ENCODE results near the gene PAEP.

Gene PAEP

GRCh38 chr9:135613946-135614805 lies 52.6 kb downstream of the PAEP start:
- ATAC-seq: no peak
- H3K4me1 Mint-ChIP-seq: no peaks in the 10 kb centered on the region
- H3K27me3 Mint-ChIP-seq: peaks cover 5% of the 10 kb centered on the region
- no peak overlapping the region for H3K27ac Mint-ChIP-seq
- no peak for DNase-seq
- H3K36me3 Mint-ChIP-seq (ENCODE audit: low read depth): no peaks in the 10 kb centered on the region
- no peak overlapping the region for H3K4me3 Mint-ChIP-seq
- no peaks in the 10 kb centered on the region for H3K9me3 Mint-ChIP-seq

DNA sequence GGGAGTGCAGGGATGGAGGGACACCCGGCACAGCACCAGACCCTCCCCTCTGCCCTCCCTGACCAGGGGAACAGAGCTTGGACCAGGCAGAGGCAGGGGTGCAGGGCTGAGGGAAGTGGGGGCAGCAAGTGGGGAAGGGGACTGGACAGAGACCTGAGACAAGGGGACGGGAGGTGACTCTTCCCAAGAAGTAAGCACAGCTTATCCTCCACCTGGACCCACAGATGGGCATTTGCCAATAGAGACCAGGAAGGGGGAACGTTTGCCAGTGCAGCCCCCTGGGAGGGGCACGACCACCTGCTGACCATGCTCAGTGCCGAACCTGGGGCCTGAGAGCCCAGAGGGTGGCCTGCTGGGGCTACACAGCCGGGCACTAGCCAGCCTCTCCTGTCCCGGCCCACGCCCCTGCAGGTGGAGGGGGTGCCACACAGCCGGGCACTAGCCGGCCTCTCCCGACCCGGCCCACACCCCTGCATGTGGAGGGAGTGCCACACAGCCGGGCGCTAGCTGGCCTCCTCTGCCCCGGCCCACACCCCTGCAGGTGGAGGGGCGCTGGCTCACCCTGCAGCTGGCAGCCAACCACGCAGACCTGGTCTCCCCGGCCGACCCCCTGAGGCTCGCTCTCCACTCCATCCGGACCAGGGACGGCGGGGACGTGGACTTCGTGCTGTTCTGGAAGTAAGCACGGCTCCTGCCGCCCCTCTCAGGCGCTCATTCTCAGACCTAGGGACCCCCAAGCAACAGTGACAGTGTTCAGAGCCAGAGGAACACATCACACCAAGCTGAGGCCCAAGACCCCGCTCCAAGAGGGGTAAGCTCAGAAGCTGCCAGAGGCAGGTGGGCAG lies 53.5 kb downstream of the PAEP start:
- DNase-seq: no peak

DNA sequence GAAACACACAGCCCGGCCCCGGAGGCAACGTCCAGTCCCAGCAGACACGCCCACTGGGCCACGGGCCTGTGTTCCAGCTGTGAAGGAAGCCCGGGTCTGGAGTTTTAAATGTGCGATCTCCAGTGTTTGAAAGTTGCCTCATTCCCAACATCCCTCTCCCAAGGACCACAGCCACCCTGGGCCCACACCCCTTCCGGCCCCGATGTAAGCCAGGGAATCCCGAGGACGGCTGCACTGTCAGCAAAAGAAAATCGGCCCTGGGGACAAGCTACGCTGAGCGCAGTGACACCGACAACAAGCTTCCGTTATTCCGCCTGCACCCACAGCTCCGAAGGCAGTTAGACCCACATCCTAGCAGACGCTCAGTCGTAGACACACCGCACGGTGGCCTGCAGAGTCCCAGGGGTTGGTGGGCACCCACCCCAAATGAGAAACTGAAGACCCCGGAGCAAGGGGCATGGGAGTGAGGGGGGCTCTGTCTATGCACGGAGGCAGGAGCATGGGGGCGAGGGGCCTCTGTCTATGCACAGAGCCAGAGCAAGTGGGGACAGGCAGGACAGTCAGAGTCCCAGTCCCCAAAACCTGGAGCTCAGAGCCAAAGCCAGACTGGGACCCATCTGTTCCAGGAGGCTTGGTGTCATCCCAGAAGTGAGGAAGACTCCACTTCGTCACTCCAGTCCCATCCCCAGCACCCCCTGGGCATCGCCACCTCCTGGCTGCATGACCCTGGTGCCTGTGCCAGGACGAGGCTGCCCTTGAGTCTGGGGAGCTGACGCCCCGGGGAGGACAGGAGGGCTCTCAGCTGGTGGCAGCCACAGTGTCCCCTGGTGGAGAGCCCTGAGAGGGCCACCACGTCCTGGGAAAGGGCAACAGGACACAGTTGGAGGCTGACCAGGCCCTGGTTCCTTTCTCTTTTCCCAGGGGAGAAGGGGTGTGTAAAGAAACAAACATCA lies 54.4 kb downstream of the PAEP start:
- no peak for DNase-seq
- Mint-ChIP-seq H3K36me3 (ENCODE audit: low read depth) (no peaks in the 10 kb centered on the region), H3K27me3 (peaks cover 5% of the 10 kb centered on the region), H3K4me3 (no peak overlapping the region), H3K9me3 (no peaks in the 10 kb centered on the region), H3K4me1 (no peaks in the 10 kb centered on the region), H3K27ac (no peak overlapping the region)
- ATAC-seq: no peak

More for the DNA sequence above, 53.5 kb downstream of the PAEP start:
- Mint-ChIP-seq H3K4me3 (no peak overlapping the region), H3K36me3 (ENCODE audit: low read depth) (no peaks in the 10 kb centered on the region), H3K4me1 (no peaks in the 10 kb centered on the region), H3K27ac (no peak overlapping the region), H3K9me3 (no peaks in the 10 kb centered on the region), H3K27me3 (peaks cover 5% of the 10 kb centered on the region)
- no peak for ATAC-seq

Data from activated naive CD8-positive, alpha-beta T cell treated with anti-CD3 and anti-CD28 coated beads, Interleukin-2, amount 50 U/mL, for 24 hours (primary cell).